DOHH2 (cell line): Measurements from ENCODE around the gene NOD2.

Source experiments
- EZH2phosphoT487 ChIP-seq: fragments of 200-600 bp; sonication (generic); IDR thresholded peaks from 2 replicates; pipeline ENCODE4 v1.6.1; 2017; ENCODE audit warnings: borderline replicate concordance, mild to moderate bottlenecking, antibody characterized with exemption, low read length, moderate library complexity, mixed read lengths
- TF ChIP-seq, protein P1 (sequence below): fragments of 200-600 bp; sonication (generic); IDR thresholded peaks from one replicate; pipeline ENCODE4 v1.5.1; 2014; ENCODE audit warnings: antibody characterized with exemption, mild to moderate bottlenecking, low read depth, low read length; ENCODE audit not compliant: poor library complexity, severe bottlenecking

DNA sequence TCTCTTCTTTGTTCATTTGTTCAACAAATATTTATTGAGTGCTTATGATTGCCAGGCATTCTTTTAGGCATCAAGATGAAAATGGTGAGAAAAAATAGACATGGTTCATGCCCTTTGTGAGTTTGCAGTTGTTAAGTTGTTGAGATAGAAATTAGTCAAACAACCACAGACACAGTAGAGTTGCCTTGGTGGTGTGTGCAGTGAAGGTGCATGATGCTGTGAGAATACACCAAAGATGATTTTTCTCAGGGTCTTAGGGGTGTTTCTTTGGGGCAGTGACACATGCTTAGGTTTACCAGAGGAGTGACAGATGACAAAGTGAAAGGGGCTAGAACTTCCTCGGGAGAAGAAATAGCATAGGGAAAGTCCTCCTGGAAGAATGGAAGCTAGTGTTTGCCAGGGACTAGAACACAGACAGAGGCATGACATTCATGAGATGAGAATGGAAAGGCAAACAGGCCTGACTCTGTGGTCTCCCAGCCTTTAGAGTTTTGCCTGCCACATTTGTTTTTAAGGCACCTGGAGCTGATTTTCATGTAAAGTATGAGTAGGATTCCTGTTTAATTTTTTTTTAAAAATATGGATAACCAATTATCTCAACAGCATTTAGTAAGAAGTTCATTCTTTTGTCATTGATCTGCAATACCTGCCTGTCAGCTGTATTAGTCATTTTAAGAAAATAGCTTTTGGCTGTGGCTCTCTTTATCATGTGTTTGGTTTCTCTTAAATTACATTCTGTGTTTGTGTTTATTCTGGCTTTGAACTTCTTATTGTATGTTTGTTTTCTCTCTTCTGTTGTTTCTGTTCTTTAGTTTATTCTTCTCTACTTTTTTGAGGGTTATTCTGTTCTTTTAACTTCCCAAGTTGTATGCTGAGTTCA, 85.1 kb downstream of the NOD2 start:
- TF ChIP-seq, protein P1, sequence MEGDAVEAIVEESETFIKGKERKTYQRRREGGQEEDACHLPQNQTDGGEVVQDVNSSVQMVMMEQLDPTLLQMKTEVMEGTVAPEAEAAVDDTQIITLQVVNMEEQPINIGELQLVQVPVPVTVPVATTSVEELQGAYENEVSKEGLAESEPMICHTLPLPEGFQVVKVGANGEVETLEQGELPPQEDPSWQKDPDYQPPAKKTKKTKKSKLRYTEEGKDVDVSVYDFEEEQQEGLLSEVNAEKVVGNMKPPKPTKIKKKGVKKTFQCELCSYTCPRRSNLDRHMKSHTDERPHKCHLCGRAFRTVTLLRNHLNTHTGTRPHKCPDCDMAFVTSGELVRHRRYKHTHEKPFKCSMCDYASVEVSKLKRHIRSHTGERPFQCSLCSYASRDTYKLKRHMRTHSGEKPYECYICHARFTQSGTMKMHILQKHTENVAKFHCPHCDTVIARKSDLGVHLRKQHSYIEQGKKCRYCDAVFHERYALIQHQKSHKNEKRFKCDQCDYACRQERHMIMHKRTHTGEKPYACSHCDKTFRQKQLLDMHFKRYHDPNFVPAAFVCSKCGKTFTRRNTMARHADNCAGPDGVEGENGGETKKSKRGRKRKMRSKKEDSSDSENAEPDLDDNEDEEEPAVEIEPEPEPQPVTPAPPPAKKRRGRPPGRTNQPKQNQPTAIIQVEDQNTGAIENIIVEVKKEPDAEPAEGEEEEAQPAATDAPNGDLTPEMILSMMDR: no peak
- no peak for TF ChIP-seq EZH2phosphoT487
